OCI-LY7 (cell line): Measurements from ENCODE around the gene EML3. TPM values are rescaled to one million over a fixed set of nuclear protein-coding genes. Genes with fewer than 3 reads are reported as not detected.

Source experiments
- BruUV-seq: library from RNA; stranded (reverse); fragments of 400-500 nt; replicated peaks from 2 replicates; lab custom pipeline; 2021; lab: Mats Ljungman, UMichigan
- CTCF ChIA-PET: fragments of 300-600 bp; sonication (Branson Sonifier 250); formaldehyde crosslinking; loops from one replicate; lab custom pipeline; 2022; ENCODE audit warnings: antibody characterized with exemption; ENCODE audit not compliant: unreplicated experiment; lab: Charles Lee
- POLR2A ChIA-PET: fragments of 300-600 bp; sonication (Branson Sonifier 250); formaldehyde crosslinking; loops from one replicate; lab custom pipeline; 2022; ENCODE audit warnings: antibody characterized with exemption; lab: Charles Lee
- DNase-seq: peaks from one replicate; pipeline ENCODE4 v3.0.0-alpha.2; 2015; ENCODE audit warnings: low spot score
- H2AFZ ChIP-seq: fragments of 200-600 bp; sonication (generic), shearing (Covaris generic); 2 replicates; pipeline ENCODE4 v1.6.1; 2014; ENCODE audit warnings: mild to moderate bottlenecking, antibody characterized with exemption, low read length, moderate library complexity
- H3K27ac ChIP-seq: fragments of 200-600 bp; sonication (generic); 2 replicates; pipeline ENCODE4 v1.5.1; 2014; ENCODE audit warnings: mixed run types, low read depth, mild to moderate bottlenecking, moderate library complexity, low read length, inconsistent platforms; ENCODE audit not compliant: poor library complexity, severe bottlenecking
- H3K36me3 ChIP-seq: fragments of 200-600 bp; sonication (generic); 2 replicates; pipeline ENCODE4 v1.6.1; 2014; ENCODE audit warnings: mild to moderate bottlenecking, antibody characterized with exemption, low read length, moderate library complexity, mixed read lengths; ENCODE audit not compliant: insufficient read depth
- H3K4me1 ChIP-seq: fragments of 200-600 bp; sonication (generic); 2 replicates; pipeline ENCODE4 v1.5.1; 2014; ENCODE audit warnings: mild to moderate bottlenecking, low read length; ENCODE audit not compliant: insufficient read depth, poor library complexity, severe bottlenecking
- H3K4me2 ChIP-seq: fragments of 200-600 bp; sonication (generic); 2 replicates; pipeline ENCODE4 v1.6.1; 2014; ENCODE audit warnings: mild to moderate bottlenecking, low read length
- H3K4me3 ChIP-seq: fragments of 200-600 bp; sonication (generic); 2 replicates; pipeline ENCODE4 v1.5.1; 2014; ENCODE audit warnings: mild to moderate bottlenecking, low read depth, low read length; ENCODE audit not compliant: poor library complexity, severe bottlenecking
- H3K79me2 ChIP-seq: fragments of 200-600 bp; sonication (generic); 2 replicates; pipeline ENCODE4 v1.6.1; 2016; ENCODE audit warnings: low read depth, mild to moderate bottlenecking, low read length, moderate library complexity, mixed read lengths; ENCODE audit not compliant: insufficient read depth
- H3K9me2 ChIP-seq: fragments of 200-600 bp; sonication (generic); 2 replicates; pipeline ENCODE4 v1.6.1; 2016; ENCODE audit warnings: mild to moderate bottlenecking, low read length, mixed read lengths; ENCODE audit not compliant: insufficient read depth
- H3K9me3 ChIP-seq: fragments of 200-600 bp; sonication (generic); 2 replicates; pipeline ENCODE4 v1.6.1; 2014; ENCODE audit warnings: mild to moderate bottlenecking, mixed run types, low read length, mixed read lengths
- H4K20me1 ChIP-seq: fragments of 200-600 bp; sonication (generic); 2 replicates; pipeline ENCODE4 v1.6.1; 2014; ENCODE audit warnings: mild to moderate bottlenecking, antibody characterized with exemption, low read length, moderate library complexity, mixed read lengths; ENCODE audit not compliant: insufficient read depth
- EZH2phosphoT487 ChIP-seq: fragments of 200-600 bp; sonication (generic); IDR thresholded peaks from 2 replicates; pipeline ENCODE4 v1.6.1; 2018; ENCODE audit warnings: low read depth, borderline replicate concordance, mild to moderate bottlenecking, mixed run types, antibody characterized with exemption, low read length, moderate library complexity, mixed read lengths
- intact Hi-C: fragments of 100-400 bp; cut with micrococcal nuclease; formaldehyde crosslinking; loops from one replicate; pipeline ENCODE4 v1.10.0; 2022; ENCODE audit not compliant: unreplicated experiment
- total RNA-seq, 2 experiments: library from RNA; depleted of rRNA in 1 of 2; stranded (reverse); fragments of >200 nt in 1 of 2; shearing (Covaris generic) in 1 of 2; gene quantifications; 2 replicates each; pipeline ENCODE4 v1.2.3, GENCODE V29; 2014 to 2022
- TF ChIP-seq, protein P1 (sequence below): fragments of 200-600 bp; sonication (generic); conservative IDR thresholded peaks from 2 replicates; pipeline ENCODE4 v1.5.1; 2014; ENCODE audit warnings: mild to moderate bottlenecking, antibody characterized with exemption, low read length, moderate library complexity, mixed read lengths

Gene EML3
- total RNA-seq, 2 experiments from 2014 or later = 52.8 to 81.6 TPM

DNA sequence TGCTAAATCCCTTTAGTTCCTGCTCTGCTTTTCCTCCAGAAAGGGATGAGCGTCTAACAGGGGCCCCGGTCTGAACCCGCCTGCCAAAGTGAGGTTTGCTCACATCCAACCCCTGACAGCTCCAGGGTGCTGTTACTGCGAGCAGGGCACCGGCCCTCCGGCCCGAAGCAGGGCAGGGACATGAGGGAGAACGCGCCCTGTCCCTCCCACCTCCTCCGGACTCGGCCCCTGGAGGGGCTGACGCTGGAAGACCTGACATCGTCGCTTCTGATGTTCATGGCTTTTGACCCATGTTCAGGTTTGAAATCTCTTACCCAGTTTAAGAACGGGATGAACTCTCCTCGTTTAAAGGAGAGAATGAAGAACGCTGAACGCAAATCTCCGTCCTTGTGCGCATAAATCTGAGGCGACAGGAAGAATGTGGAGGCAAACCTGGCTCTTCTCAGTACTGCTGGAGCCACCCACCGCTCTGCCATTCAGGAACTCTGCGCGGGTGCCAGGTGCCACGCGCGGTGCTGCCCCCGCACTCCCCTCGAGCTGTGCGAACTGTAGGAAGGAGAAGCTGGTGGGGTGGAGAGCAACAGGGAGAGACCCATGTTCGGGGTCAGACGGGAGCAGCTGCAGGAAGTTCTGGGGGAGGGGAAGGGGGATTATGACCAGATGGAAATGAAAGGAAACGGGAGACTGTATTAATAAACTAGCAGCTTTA lies 38.1 kb downstream of the EML3 start:
- Histone ChIP-seq H3K4me3 (peak overlapping the region; percentile 87), H4K20me1 (peaks cover 18% of the 10 kb centered on the region), H3K4me2 (peak overlapping the region; percentile 90), H3K79me2 (peaks cover 49% of the 10 kb centered on the region), H3K36me3 (peaks cover 90% of the 10 kb centered on the region), H3K9me3 (no peaks in the 10 kb centered on the region), H3K27ac (peak overlapping the region; percentile 62), H2AFZ (peak overlapping the region; percentile 77; the same call in 1 of the 2 replicates), H3K9me2 (no peaks in the 10 kb centered on the region), H3K4me1 (peaks cover 35% of the 10 kb centered on the region)
- TF ChIP-seq EZH2phosphoT487 = no peak
- TF ChIP-seq, protein P1, sequence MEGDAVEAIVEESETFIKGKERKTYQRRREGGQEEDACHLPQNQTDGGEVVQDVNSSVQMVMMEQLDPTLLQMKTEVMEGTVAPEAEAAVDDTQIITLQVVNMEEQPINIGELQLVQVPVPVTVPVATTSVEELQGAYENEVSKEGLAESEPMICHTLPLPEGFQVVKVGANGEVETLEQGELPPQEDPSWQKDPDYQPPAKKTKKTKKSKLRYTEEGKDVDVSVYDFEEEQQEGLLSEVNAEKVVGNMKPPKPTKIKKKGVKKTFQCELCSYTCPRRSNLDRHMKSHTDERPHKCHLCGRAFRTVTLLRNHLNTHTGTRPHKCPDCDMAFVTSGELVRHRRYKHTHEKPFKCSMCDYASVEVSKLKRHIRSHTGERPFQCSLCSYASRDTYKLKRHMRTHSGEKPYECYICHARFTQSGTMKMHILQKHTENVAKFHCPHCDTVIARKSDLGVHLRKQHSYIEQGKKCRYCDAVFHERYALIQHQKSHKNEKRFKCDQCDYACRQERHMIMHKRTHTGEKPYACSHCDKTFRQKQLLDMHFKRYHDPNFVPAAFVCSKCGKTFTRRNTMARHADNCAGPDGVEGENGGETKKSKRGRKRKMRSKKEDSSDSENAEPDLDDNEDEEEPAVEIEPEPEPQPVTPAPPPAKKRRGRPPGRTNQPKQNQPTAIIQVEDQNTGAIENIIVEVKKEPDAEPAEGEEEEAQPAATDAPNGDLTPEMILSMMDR = no peak
- ChIA-PET POLR2A (interaction anchor here (0.6 to 2.0 kb wide), 17 partner anchors 8 to 212 kb away, joined by 3 to 35 read pairs (median 5); partner anchors contain the start of genes B3GAT3, C11orf98, CSKMT and HNRNPUL2), CTCF (interaction anchor here (1.0 to 1.2 kb wide), 2 partner anchors 17 to 150 kb away, joined by 5 read pairs; partner anchors contain the start of gene TUT1)
- BruUV-seq = TSS peak; percentile 88
- intact Hi-C loops = loop anchor here (2.0 to 5.0 kb wide), 2 partner anchors 16 to 308 kb away; partner anchors contain the start of genes SLC3A2 and TUT1
- DNase-seq = peak; percentile 36

DNA sequence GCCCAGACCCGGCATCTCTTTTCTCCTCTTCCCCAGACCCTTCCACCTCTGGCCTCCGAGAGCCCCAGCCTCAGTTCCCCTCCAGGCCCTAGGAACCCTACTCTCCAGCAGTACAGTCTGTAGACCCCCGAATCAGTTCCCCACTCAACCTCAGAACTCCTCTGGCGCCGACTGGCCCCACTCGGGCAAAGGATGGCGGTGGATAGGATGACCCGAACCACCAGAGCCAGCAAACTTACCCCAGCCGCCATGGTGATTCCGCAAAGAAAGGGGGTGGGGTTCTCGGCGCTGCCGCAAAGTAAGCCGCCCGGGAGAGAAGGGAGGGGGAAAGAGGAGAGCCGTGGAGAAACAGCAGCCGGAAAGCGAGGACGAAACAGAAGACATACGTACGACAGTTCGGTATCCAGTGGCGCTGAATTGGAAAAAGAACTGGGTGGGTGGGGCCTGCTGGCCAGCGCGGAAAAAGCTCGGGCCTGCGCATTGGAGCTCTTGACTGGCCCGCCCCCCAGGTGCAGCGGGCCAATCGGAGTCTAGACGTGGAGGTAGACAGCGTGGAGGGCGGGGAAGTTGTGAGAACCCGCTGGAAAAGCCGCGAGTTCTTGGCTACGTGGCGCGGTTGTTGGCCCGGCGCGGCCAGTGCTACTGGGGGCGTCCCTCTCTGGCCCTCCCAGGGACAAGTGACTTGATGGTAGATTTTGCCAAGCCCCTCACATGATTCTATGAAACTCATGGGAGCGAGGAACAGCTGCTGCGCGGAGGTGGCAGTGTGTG lies 38.8 kb downstream of the EML3 start, which contains the start of gene EEF1G:
Gene EEF1G, minus strand, starts transcription at position 300 of the 771 bp plus-strand sequence. Its CDS starts 49 bp downstream, at position 251.
- Histone ChIP-seq H2AFZ (peak within 1 kb of the TSS; percentile 77; the same call in 1 of the 2 replicates), H3K4me3 (peak within 1 kb of the TSS; percentile 87), H3K9me3 (no peaks in the 10 kb centered on the region), H3K79me2 (peaks cover 56% of the 10 kb centered on the region), H3K27ac (peak within 1 kb of the TSS; percentile 62), H3K4me1 (peaks cover 35% of the 10 kb centered on the region), H4K20me1 (peaks cover 20% of the 10 kb centered on the region), H3K36me3 (peaks cover 91% of the 10 kb centered on the region), H3K9me2 (no peaks in the 10 kb centered on the region), H3K4me2 (peak within 1 kb of the TSS; percentile 96)
- intact Hi-C loops = loop anchor here (2.0 to 5.0 kb wide), 2 partner anchors 17 to 309 kb away; partner anchors contain the start of genes SLC3A2 and TUT1
- CTCF ChIA-PET = interaction anchor here (1.0 to 1.2 kb wide), 2 partner anchors 18 to 149 kb away, joined by 5 read pairs; partner anchors contain the start of gene TUT1
- DNase-seq = peak; percentile 99
- no TSS peak for BruUV-seq
- POLR2A ChIA-PET = interaction anchor here (0.6 to 2.0 kb wide), 18 partner anchors 9 to 1317 kb away, joined by 3 to 35 read pairs (median 5); partner anchors contain the start of genes B3GAT3, C11orf98, CSKMT and HNRNPUL2
- TF ChIP-seq EZH2phosphoT487 = no peak
- TF ChIP-seq, protein P1 = no peak
